ACHN (cell line): ENCODE data around the gene CYP2W1.
A peak's percentile ranks its signal among the peaks of the same experiment; 100 is the strongest.
"Not testable (repeated sequence)": the region's sequence is repeated elsewhere in the genome, so short reads cannot be mapped to it uniquely, and the experiment has no call there.

ENCODE experiments used
- DNase-seq: peaks from one replicate; pipeline ENCODE4 v3.0.0-alpha.2; 2015
- in situ Hi-C: cut with HindIII; loops from 2 replicates; pipeline ENCODE4 v1.10.0; 2017; ENCODE audit warnings: low sequenced_read_pairs, low pct_ligation_motif_present, low pct_unique_long_range_greater_than_20kb

Gene CYP2W1

DNA sequence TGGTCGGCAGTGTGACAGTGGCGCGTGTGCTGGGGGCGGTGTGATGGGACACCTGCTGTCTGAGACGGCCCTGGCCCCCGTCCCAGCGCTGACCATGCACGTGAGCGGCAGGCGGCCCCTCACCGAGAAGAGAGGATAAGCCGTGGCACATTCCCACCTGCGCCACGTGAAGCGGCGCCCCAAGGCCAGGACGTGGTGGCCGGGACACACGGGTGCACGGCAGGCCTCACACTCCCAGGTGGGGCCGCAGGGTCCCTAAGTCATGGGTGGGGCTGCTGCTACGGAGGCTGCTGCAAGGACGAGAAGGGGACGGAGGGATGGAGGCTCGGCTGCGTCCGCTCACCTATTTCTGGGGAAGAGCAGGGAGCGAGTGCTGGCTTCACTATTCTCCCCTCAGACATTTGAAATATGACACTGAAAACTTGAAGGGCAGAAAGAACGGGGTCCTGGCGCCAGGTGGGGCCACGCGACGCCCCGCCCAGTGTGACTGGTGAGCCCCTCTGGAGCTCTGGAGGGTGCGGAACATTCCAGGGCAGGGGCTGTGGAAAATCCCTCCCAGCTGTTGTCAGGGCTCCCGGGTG, 7.5 kb downstream of the CYP2W1 start:
- DNase-seq: no peak
- in situ Hi-C loops: no loop called here

DNA sequence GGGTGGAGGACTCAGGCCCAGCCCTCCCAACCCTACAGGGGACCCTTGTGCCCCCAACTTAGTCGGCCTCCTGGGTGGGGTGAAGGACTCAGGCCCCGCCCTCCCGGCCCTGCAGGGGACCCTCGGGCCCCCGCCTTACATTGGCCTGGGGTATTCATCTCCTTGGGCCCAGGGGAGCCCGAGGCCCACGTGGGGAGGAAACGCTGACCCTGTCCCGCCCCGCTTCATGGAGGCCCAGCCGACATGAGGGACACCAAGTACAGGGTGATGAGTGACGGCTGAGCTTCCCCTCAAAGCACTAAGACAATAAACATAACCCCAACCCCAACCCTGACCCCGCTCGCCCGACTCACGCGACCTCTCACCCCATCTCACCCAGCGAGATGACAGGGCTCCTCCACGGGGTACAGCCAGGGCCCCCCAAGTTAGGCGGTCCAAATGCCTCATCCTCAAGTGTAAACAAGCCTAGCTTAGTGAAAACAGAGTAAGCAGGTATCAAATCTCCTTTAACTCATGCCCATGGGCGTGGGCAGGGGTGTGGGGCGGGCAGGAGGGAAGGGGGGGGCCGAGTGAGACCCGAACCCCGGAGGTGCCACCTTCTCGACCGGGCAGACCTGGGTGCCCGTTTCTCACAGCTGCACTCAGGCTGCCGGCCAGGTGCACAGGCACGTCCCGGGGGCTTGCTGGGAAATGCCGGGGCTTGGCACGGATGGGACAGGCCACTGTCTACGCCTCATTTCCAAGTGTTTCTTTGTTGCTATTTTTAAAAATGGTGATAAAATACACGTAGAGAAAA, 8.2 kb downstream of the CYP2W1 start:
- no peak for DNase-seq
- in situ Hi-C loops: no loop called here

DNA sequence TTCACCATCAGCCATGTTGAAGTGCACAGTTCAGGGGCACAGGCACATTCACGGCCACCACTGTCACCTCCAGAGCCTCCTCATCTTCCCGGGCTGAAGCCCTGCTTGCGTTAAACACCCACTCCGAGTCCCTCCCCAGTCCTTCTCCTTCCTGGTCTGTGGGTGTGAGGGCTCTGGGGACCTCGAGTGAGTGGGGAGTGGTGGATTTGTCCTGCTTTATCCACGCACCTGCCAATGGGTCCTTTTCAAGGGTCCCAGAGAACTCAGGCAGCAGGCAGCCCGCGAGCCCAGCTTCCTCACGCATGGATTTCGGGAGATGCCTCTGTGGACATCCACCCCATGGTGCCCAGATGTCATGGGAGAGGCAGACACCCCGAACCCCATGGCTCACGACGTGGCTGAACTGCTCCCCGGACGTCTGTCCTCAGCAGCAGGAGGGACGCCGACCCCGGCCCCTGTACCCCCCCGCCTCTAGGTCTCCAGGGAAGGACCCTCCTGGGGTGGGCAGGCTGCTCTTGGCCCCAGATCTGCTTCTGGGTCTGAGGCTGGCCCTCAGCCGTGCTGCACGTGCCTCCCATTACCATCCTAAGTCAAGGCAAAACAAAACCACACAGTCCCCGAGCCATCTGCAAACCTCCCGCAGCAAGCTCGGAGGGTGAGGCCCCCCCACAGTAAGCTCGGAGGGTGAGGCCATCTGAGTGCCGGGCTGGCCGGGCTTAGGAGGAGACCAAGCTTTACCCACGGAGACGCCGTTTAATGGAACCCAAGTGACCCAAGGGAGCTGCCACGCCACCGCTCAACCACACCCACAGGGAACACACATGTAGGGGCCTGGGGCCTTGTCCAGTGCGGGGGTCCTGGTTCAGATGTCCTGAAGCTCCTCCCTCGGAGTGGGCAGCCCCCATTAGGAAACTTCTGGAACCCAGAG, 9.0 kb downstream of the CYP2W1 start:
- in situ Hi-C loops: no loop called here
- DNase-seq: no peak

DNA sequence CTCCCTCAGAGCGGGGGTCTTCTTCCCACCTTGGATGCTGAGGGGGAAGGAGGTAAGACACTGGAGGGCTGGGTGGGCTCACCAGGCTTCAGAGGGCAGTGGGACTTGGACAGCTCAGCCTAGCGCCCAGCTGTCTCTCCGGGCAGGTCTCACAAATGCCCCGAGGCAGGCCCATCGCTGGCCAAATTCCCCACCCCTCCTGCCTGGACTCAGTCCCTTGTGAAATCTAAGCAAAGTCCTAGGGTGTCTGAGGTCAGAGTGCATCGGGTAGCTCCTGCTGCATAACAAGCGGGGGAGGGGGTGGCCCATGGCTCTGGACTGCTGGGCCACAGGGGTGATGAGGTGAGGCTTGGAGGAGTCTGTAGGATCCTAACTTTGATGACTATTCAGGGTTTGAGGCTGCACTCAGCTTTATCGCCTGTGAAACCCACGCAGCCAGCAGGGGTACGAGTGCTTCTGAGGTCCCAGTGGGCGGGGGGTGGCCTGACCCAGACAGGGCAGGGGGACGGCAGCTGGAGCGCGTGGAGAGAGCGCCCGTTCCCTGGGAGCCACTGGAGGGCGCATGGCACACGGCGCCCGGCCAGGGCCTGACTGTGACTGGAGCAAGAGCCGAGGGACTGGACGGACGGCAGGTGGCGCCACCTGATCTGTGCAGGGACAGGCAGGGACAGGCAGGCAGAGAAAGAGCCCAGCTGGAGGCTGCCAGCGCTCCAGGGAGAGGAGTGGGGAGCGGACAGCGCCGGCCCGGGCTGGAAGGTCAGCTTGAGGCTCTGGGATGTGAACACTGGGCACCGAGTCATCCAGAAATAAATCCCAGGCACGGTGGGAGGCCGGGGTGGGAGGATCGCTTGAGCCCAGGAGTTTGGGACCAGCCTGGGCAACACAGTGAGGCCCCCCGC, 10.0 kb downstream of the CYP2W1 start:
- peak; percentile 97 for DNase-seq
- in situ Hi-C loops: no loop called here

DNA sequence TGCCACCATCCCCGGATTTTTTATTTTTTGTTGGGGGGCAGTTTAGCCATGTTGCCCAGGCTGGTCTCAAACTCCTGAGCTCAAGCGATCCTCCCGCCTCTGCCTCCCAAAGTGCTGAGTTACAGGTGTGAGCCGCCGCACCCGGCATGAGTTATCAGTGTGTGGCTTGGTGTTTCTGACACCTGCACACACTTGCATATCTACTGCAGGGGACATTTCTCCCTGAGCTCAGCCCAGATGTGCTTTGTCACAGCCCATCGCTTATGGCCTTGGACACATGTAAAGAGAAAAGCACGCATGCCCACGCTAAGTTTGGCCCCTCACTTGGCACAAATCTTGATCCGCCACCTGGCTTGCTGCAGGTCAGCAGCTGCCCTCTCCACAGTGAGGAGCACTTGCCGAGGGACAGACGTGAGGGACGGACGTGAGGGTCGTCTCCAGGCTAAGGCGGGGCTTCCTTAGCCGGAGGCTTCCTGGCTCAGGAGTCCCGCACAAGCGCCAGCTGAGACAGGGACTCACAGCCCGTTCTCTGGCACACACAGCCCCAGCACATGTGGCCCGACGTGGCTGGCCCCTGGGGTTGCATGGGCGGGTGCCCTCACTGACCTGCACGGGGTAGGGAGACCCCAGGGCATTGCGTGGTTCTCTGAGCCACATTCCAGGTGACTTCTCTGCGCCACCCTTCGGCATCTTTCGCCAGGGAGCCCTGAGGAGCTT, 11.8 kb downstream of the CYP2W1 start:
- DNase-seq: no peak
- in situ Hi-C loops: no loop called here

DNA sequence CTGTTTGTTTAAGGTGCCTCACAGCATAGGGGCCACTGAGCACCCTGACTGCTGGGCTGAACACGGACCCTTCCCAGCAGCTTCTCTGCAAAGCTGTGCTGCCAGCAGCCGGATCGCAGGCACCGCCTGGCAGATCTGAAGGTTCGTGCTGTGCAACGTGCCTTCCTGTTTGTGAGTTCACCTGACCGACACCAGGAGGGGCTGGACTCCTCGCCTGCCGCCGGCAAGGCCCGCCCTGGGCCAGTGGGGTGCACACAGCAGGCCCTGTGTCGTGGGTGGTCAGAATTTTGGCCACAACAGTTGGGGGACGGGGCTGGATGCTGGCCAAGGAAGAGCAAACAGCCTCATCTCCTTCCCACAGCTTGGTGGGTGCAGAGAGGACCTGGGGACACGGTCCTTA, 12.6 kb downstream of the CYP2W1 start:
- DNase-seq: no peak
- in situ Hi-C loops: no loop called here

DNA sequence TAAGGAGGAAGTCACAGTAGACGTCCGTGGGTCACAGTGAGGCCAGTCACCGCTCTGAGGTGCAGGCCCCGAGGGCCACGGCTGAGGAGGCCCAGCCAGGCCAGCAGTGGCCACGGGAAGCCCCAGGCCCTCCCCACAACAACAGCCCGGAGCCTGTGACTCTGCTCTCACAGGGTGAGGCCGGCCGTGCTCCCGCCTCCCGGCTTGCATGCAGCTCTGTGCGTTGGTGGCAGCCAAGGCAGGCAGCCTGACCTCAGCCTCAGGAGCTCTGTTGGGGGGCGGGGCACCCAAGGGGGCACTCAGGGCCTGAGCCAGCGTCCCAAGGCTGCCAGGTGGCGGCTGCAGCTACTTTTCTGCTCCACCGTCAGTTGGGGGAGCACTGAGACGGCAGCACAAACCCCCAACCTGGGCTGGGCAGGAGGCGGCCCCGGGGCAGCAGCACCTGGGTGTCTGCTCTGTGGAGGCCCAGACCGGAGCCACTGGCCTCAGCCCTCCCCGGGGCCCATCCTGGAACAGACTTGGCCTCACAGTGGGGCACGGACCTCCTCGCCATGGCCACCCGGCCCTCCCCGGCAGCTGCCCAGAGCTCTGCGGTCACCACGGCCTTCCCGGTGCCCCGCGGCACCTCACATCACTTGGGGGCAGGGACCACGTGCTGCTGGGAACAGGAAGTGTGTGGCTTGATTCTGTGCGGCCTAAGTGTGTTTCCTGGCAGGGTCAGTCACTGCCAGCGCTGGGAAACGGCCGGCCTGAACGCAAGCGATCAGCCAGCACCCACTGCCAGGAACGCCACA, 13.3 kb downstream of the CYP2W1 start:
- in situ Hi-C loops: no loop called here
- no peak for DNase-seq

DNA sequence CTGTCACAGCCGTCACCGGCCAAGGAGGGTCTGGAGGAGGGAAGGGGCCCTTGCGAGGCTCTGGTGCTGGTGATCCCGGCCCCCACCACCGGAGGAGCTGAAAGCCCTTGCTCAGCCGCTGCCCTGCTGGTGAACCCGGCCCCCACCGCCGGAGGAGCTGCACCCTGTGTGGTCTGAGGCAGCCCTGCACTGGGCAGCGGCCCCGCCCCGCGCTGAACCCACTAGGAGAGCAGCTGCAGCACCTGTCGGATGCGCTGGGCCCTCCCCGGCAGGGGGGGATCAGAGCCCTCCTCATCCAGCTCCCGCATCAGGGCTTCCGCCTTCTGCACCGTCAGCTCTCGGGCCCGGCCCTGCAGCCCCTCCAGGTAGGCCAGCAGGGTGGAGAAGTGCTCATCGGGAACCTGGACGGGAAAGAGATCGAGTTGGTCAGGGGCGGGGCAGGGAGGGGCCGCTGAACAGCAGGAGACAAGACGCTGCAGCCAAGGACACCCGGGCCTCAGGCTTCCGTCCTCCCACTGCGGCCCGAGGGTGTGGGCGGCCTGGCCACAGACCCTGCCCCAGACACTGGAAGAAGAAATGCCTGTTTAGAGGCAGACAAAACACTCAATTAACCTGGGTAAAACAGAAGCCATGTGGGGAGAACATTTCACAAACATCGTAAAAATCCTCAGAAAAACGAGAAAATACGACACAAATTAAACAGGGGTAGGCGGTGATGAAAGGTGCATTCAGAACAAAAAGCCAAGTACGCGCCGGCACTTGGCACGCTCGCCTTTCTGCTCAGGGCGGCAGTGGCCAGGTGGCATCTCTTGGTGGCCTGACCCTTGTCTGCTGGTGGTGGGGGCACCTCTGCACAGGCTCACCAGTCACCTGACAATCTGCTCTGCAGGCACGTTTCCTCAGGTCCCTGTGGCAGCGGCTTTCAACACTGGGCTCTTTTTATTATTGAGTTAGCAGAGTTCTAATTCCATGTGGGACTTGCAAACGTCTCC, 14.7 kb downstream of the CYP2W1 start:
- no peak for DNase-seq

DNA sequence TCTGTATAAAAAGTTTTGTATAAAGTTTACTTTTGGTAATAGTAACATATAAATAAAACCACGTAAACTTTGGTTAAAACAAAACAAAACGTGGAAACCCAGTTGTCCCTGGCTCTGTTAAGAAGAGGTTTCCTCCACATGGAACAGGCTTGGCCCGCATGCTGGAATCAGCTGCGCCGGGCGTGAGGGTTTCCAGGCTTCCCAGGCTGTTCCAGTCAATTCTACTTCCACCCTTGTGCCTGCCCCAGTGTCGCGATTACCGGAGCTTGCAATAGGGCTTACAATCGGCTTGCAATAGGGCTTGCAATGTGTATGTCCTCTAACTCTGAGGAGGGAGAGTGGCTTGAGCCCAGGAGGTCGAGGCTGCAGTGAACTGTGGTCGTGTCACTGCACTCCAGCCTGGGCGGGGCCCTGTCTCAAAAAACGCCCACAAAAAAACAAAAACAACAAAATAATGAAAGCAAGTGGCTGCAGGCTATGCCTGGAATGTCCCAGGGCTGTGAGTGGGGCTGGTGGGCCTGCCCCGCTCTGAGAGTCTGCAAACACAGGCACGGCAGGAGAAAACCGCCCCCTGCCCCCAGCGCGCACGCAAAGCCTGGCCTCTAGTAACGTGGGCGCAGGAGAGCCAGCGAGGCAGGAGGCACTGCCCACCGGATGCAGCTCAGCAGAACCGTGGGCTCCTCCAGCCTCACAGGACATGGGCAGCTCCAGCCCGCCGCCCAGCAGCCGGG, 16.3 kb downstream of the CYP2W1 start:
- in situ Hi-C loops: no loop called here
- no peak for DNase-seq

More for the DNA sequence above, 14.7 kb downstream of the CYP2W1 start:
- in situ Hi-C loops: no loop called here

DNA sequence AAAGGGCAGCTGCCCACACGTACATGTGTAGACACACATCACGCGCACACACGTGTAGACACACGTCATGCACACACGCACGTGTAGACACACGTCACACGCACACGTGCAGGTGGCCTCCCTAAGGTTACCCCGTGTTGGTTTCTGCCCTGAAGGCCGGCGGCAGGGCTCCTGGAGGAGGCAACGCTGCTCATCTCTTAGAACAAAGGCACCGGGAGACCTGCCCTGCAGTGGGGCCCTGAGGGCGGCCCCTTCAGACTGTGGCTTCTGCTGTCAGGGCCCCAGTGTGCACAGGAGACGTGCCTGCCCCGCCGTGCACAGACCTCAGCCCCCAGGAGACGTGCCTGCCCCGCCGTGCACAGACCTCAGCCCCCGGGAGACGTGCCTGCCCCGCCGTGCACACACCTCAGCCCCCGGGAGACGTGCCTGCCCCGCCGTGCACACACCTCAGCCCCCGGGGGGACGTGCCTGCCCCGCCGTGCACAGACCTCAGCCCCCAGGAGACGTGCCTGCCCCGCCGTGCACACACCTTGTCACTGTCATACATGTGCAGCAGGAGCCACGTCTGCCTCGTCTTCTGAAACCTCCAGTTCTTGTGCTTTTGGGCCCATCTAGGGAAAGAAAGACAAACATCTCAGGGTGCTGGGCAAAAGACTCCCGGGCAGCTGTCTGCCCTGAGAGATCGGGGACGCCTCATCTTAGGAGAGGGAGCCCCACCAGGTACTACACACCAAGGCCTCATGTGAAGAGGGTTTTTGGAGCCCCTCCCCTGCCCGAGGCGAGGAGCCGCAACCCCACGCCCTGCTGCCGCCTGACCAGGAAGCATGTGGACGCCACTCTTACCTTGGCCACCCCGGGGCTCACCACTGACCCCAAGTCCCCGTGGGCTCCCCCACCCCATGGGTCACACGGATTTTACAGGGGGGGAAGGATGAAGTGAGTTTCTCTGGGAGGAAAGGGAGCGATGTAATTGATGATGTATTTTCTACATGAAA, 17.3 kb downstream of the CYP2W1 start:
- in situ Hi-C loops: no loop called here
- DNase-seq: no peak

DNA sequence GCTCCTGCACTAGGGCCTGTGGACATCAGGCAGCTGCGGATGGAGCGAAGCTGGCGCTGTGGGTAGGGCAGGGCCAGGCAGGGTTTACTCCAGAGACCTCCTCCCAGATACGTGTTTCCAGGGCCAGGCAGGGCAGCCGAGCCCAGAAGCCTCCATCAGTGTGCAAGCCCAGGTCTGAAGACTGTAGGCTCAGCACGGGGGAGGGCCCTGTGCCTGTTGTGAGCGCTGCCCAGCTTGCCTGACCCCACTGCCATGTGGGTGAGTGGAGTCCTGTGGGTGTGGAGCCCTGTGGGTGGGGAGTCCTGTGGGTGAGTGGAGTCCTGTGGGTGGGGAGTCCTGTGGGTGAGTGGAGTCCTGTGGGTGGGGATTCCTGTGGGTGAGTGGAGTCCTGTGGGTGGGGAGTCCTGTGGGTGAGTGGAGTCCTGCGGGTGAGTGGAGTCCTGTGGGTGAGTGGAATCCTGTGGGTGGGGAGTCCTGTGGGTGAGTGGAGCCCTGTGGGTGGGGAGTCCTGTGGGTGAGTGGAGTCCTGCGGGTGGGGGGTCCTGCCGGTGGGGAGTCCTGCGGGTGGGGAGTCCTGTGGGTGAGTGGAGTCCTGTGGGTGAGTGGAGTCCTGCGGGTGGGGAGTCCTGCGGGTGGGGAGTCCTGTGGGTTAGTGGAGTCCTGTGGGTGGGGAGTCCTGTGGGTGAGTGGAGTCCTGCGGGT, 18.2 kb downstream of the CYP2W1 start:
- DNase-seq, in situ Hi-C loops: not testable (repeated sequence)

DNA sequence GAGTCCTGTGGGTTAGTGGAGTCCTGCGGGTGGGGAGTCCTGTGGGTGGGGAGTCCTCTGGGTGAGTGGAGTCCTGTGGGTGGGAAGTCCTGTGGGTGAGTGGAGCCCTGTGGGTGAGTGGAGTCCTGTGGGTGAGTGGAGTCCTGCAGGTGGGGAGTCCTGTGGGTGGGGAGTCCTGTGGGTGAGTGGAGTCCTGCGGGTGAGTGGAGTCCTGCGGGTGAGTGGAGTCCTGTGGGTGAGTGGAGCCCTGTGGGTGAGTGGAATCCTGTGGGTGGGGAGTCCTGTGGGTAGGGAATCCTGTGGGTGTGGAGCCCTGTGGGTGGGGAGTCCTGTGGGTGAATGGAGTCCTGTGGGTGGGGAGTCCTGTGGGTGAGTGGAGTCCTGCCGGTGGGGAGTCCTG, 19.0 kb downstream of the CYP2W1 start:
- in situ Hi-C loops, DNase-seq: not testable (repeated sequence)

DNA sequence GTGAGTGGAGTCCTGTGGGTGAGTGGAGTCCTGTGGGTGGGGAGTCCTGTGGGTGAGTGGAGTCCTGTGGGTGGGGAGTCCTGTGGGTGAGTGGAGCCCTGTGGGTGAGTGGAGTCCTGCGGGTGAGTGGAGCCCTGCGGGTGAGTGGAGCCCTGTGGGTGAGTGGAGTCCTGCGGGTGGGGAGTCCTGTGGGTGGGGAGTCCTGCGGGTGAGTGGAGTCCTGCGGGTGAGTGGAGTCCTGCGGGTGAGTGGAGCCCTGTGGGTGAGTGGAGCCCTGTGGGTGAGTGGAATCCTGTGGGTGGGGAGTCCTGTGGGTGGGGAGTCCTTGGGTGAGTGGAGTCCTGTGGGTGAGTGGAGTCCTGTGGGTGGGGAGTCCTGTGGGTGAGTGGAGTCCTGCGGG, 19.5 kb downstream of the CYP2W1 start:
- in situ Hi-C loops, DNase-seq: not testable (repeated sequence)
